Hematopoietic multipotent progenitor cell treated with erythropoietin and hydrocortisone succinate and interleukin-3 and kit ligand, for 8 days (in vitro differentiated cells): Measurements from ENCODE around the gene HPX.

Experiments
- DNase-seq: peaks from one replicate; pipeline ENCODE4 v3.0.0-alpha.2; 2015

HPX gene

DNA sequence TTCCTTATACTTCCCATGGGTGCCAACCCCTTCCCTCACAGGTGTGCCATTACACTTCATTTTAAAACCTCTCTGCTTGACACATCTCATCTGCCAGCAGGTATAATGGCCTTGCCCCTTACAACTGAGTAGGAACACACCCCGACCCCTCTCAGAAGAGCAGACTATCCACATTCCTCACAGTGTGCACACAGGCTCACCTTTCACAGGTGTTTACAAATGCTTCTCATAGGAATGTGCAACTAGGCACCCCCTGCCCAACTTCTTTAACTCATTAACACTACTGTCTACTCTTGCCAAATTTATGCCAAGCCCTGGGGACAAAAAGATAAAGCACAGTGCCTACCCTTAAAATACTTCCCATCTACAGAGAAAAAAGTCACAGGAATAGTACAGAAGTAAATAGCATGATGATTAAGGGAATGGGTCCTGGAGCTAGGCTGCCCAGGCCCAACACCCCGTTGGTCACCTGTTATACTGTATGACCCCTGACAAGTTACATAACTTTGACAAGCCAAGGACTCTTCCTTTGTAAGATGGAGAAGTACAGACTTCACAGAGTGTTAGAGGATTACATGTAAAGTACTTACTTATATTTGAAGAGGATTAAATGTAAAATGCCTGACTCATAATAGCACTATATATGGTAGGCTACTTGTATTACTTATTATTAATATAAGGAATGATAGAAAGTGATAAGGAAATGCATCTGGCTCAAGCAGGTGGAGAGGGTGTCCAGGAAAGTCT is 17.7 kb upstream of the HPX start:
- no peak for DNase-seq

DNA sequence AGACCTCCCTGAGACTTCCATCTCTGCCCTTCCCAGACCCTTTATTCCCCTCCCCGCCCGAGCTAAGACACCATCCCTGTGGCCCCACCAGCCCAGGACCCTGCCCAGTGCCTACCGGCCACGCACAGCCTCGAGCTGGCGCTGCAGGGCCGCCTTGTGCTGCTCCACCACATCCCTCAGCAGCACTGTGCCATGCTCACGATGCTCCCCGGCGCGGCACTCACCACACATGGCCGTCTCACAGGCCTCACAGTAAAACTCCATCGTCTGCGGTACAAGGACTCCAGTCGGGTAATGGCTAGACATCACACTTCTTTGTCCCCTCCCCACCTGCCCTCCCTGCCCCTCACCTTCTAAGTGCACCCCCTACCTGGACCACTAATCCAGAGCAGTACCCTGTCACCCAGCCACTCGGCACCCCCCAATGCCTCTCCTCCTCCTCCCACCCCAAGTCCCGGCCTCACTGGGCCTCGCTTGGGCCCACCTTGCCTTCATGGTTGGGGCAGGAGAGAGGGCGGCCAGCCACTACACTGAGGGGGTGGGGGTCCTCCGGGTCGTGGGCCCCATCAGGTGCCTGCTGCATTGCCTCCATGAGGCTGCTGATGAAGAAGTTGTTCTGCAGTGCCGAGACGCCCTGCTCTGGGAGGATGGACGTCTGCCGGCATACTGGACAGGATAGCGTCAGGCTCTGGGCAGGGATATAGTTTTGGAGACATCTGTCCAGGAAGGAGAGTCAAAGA is 17.0 kb upstream of the HPX start:
- no peak for DNase-seq

DNA sequence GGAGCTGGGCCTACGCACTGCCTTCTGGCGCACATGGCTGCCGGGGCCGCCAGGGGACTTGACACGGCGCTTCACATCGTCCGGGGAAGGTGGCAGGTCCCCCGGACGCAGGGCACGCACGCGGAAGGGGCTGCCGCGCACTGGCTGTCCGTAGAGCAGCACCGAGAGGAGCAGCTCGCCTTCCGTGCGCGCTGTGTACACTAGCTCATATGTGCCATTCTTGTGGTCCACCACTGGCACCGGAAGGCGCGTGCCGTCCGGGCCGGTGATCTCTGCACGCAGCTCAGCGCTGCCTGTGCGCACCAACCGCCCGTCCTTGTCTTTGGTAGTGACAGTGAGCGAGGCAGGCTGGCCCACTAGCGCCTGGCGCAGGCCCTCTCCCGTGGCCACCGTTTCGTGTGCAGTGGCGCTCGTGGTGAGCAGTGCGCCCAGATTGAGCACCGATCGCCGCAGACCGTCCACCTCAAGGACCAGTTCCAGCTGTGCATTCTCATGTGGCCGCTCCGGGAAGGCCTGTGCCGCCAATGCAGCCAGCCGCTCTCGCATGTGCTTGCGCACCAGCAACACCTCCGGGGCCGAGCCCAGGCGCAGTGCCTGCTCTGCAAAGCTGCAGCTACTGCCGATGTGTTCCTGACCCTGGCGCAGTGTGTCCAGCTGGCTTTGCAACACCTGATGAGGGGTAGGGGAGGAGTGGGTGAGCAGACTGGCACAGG is 15.7 kb upstream of the HPX start:
- no peak for DNase-seq

DNA sequence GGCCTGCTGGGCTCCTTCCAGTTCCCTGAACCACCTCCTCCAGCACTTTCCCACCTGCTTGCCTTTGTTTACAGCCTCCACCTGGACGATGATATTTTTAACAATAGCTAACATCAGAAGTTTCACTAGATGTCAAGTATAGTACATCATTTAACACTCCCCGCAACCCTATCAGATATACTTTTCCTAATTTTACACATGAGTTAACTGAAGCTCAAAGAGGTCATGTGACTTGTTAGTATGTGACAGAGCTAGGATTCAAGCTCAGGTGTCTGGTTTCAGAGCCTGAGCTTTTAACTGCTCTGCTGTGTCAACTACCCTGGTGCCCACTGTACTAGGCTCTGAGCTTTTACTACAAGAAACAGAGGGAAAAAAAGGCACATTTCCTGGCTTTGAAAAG is 14.3 kb upstream of the HPX start:
- DNase-seq: no peak

DNA sequence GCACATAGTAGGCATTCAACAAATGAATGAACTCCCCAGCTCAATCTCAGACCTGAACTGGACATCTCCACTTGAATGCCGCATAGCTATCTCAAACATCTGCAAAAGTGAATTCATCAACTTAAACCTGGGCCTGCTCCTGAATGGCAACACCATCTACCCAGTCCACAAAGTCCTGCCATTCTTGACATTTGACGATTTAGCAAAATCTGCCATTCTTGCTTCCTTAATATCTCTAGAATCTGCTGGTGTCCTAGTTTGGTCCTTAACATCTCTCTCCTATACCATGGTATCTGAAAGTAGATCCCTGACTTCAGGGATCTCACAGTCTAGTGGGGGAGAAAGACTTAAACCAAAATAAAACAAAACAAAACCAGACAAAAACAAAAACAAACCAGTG is 12.4 kb upstream of the HPX start:
- no peak for DNase-seq

DNA sequence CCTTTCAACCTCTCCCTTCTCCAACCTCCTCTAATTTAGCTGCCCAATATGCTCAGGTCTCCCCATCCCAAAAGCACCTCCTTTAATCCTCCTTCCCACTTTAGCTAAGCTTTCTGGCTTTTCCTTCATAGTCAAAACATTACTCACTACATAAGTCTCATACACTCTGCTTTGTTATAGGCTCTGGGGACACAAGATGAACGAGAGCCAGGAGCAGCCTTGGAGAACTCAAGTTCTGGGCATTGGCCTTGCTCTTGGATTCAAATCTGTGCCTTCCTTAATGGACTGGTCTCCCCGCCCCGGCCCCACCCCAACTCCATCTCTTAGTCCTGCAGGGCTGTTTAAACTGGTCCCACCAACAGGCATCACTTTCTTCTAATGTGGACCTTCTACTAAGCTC is 11.4 kb upstream of the HPX start:
- no peak for DNase-seq

DNA sequence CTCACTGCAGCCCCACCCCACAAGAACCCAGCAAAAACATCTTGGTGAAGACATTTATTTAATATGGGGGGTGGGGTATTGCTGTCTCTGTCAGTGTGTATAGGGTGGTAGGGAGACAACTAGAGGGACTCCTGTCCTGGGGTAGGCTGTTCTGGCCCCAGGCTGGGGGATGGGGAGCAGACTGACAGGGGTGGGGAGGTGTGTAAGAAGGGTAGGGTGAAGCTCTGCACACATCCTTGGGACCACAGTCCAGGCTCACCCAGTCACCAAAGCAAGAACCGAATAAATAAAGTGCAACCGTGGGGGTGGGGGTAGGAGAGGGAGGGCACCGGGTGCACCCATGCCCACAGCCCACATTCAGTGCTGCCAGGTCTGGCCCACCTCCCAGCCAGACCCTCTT is 7.8 kb upstream of the HPX start:
- DNase-seq: no peak

DNA sequence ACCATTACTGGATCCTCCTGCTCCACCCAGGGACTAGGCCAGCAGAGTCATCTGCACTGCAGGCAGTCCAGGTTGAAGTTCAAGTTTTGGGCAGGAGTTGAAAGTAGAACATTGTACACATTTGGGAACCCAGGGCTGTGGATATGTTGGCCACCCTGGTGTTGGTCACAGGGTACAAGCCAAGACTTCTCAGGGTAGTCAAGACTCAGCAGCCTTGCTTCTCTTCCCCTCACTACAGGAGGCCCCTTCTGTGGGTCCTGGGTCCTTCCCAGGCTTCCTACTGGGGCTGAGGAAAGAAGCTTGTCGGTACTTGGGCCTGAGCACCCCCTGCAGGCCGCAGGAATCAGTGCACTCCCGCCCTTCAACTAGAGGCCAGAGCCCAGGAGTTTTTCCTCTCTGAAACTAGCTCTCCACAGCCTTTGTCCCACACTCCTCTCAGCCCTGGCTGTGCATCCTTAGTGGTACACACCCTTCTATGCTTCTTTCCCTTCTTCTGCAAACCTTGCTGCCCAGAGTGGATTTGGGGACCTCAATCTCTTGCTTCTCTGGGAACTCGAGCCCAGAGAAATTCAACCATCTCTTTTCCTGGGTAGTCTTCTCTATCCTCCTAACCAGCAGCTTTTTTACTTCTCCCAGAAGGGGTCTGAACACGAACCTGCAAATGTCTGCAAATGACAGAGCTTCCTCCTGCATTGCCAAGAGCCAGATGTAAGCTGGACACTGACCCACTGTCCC is 2.6 kb upstream of the HPX start:
- DNase-seq: peak; percentile 51

DNA sequence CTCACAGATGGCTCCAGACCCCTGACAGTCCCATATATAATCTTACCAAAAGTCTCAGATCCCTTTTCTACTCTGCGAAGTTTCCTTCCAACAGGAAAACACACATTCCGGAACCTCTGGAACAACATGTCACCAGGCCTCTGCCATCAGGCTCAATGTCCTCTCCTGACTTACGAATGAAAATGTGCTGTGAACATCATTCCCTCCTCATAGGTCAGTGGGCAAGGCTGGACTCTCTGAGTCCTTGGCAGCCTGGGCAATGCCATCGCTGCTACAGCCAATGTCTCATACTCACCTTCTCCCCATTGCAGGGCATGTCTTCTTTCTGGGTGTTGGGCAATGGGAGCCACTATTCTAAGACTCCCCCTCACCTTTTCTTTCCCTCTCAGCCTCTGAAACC is 1.7 kb upstream of the HPX start:
- no peak for DNase-seq

DNA sequence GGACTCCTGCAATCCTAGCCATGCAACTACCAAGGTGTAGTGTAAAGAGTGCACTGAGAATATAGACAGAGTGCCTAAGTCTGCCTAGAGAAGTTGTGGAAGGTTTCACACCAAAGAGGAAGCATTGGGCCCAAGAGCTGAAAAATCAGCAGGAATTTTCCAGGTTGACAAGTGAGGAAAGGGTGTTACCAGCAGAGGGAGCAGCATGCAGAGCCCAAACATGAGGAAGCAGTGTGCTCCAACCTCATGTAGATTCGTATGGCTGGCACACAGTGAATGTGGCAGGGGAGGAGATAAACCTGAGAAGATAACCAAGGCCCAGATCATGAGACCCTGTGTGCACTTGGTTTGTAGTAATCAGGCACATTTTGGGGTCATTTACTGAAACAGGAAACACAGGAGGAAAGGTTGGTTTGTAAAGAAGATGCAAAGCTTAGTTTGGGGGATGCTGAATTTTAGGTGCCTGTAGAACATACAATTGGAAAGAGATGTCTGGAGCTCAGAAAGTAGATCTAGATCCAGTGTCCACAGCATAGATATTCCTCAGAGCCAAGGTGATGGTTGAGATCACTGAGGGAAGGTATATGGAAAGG is 1.7 kb downstream of the HPX start:
- peak; percentile 81 for DNase-seq

DNA sequence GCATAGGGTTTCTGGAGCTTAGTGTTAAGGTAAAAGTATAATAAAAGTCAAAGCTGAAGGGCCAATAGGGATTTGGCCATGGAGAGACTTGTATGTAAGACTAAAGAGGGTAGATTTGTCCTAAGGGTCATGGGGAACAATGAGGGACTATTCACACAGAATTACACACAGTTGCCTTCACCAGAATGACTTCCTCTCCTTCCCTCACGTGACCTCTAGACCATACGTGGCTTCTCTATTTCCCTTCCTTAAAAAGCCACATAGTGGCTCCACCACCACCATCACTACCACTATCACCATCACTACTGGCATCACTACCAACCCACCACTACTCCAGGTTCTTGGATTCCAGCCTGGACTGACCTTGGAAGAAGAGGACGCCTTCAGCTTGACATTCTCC is 2.8 kb downstream of the HPX start:
- no peak for DNase-seq

DNA sequence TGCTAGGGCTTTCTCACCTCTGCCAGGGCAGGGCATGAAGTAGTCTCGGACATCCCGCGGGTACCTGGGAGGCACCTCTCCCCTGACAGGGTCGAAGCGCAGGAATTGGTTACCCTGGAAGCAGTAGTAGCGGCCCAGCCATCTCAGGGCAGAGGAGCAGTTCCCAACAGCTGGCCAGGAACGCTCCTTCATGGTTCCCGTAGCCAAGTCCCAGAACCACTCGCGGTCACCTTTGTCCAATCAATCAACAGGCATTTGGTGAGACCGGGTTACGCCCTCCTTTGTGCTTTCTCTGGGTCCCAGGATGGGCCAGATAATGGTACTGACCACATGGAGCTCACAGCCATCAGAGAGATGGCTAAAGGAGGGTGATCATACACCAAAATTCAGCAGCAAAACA is 3.4 kb downstream of the HPX start:
- DNase-seq: no peak

DNA sequence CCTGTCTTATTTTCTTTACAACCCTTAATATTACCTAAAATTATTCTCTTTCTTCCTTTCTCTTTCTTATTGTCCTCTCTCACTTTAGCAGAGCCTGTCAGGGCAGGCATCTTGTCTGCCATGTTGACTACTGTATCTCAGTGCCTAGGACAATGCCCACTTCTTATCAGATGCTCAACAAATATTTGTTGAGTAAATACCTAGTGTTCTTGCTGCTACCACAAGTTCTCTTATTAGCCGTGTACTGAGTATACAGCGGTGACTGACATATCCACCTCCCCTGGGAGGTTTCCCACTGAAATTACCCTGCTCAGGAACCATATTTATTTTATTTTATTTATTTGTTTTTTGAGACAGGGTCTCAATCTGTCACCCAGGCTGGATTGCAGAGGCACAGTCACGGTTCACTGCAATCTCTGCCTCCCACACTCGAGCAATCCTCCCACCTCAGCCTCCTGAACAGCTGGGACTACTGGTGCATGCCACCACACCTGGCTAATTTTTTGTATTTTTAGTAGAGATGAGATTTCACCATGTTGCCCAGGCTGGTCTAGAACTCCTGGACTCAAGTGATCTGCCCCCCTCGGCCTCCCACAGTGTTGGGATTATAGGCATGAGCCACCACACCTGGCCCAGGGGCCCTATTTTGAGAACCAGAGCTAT is 6.7 kb downstream of the HPX start:
- no peak for DNase-seq

DNA sequence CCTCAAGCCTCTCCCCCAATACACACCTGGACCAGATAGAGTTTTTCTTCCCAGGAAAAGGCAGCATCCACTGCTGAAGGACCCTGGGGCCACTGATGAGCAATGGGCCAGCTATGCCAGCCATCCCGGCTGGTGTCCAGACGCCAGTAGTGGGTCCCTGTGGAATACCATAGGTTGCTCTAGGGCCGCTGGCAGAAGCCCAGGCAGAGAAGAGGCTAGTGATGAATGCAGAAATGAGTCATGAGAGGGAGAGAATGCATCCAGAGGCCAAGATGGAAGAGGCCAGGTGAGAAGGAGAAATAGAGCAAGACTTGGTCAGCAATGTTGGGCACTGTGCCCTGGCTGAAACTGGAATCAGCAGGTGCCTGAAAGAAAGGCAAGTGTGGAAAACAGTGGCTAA is 8.9 kb downstream of the HPX start:
- no peak for DNase-seq

DNA sequence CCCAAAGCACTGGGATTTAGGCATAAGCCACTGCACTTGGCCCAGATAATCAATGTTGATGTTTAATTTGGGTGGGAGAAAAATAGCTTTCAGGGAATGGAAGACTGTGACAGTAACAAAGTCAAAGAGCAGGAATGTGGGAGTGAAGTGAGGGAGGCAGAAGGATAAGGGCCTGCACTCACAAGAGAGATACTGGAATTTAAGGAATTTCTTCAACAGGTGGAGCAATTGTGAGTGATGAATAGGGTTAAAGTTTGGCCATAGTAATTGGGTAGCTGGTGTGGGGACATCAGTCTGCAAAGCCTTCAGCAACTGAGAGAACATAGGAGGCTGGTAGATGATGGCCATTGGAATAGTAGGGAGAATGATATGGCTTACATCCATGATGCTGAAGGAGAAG is 13.3 kb downstream of the HPX start:
- DNase-seq: no peak

DNA sequence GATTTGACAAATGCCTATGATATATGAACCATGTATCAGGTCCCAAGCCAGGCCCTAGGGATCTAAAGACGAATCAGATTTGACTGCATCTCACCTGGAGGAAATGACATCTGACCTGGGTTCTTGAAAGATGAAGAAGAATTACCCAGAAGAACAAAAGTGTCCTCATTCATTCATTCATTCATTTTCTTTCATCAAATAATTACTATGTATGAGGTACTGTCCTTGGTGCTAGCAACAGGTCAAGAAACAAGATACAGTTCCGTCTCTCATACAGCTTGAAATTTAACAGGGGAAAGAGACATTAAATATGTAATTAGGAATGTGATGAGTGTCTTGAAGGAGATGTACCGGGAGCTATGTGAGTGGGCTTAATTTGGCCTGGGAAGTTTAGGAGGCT is 20.1 kb downstream of the HPX start:
- DNase-seq: no peak

DNA sequence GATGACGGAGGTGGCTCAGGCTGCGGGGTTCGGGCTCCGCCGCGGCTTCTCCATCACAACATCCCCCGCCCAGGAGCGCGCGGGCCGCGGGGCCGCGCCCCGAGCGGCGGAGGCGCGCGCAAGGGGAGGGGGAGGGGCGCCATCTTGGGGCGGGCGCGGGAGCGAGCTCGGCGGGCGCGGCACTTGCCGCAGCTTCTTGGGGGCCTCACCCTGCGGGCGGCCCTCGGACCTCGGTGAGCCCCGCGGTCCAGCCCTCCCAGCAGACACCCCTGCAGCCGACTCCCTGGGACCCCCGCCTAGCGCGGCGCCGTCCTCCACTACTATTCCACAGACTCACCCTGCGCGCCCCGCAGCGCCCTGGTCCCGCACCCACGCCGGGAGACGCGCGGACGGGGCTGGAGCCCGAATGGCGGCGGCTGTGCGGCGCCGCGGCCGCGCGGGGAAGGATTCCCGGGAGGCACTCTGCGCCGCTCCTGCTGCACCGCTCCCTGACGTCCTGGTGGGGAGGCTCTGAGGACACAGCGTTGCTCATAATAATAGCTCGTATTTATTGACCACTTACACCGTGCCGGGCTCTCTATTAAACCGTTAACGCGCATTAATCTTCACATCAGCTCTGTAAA is 21.7 kb downstream of the HPX start, which contains the start of gene APBB1:
APBB1 (minus strand) TSS at position 86 of the 623 bp plus-strand sequence. CDS start 7,747 bp downstream, outside the sequence.
- DNase-seq: peak; percentile 53

DNA sequence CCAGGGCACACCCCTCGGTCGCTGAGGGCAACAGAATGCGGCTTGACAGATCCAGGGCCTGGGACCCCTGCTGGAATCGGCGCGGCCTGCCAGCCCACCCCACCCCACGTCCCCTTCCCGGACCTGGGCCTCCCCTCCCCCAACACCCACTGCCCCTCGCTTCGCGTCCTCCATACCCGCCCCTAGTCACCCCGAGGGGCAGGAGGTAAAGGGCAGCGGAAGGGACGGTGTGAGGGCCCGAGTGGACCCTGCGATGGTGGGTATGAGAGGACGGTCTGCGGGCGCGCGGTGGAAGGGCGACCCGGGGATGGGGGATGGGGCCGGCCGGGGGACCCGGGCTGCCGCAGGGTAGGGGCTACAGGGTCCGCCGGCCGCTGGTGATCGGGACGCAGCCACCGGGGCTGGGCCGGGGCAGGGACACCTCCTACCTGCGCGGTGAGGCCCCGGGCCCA is 22.2 kb downstream of the HPX start:
- DNase-seq: no peak

DNA sequence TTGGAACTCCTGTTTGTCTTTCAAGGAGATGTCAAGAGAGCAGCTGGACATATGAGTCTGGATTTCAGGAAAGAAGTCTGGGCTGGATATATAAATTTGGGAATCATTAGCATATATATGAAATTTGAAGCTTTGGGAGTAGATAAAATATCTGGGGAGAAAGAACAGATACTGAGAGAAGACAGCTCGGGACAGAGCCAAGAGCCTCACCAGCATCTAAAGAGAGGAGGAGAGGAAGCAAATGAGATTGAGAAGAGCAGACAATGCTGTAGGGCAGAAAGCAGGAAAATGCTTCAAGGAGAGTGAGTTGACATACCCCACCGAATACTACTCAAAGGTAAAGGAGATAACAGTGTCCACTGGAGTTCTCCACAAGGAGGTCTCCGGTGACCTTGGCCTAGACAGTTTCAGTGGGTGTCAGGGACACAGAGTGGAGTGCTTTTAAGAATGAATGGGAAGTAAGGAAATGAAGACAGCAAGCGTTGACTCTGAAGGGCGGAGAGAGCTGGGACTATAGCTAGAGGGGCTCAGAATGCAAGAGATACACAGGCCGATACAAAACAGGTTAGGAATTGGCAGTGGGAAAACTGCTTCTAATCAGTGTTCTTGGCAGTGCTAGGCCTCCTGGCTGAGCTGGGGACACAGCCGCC is 22.8 kb downstream of the HPX start:
- DNase-seq: no peak

DNA sequence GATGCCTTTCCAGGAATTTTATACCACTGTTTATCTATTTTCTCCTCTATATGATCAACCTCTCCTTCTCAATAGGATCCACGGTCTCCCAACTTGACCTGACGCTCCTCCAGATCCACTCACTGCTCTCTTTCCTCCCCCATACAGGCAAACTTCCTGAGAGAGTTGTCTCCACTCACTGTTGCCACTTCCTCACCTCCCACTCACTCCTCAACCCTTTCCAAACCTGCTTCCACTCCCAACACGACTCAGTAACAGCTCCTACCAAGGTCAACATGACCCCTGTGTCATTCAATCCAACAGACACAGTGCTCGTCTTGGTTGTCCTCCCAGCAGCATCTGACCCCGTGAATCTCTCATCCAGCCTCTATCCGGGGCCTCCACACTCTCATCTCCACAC is 25.0 kb downstream of the HPX start:
- DNase-seq: no peak

DNA sequence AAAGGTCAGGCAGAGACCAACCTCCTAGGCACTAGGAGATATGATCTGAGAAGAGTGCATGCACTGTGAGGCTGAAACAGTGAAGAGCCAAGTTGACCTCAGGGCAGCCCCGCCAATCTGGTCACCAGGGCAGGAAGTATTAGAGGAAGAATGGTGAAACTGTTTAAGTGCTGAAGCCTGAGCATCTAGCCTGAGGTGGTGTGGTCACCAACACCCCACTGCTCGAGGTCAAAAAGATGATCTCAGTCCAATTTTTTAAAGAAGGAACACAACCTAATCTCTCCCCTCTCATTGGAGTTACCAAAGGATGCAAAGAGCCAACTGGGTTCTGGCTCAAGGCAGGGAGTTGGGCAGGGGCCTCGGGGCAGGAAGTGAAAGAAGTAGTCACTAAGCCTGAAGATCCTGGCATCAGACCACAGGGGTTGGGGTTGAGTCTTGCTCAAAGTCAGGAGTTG is 25.9 kb downstream of the HPX start:
- DNase-seq: no peak
